AG10803 (cell line): ENCODE measurements around the gene AP3S2.

ENCODE experiments used
- DNase-seq: peaks from one replicate; pipeline ENCODE4 v3.0.0; 2010; ENCODE audit warnings: low read depth
- H3K4me3 ChIP-seq: 2 replicates; pipeline ENCODE4 v1.5.1; 2011; ENCODE audit warnings: mild to moderate bottlenecking, low read length, control low read depth
- CTCF ChIP-seq: conservative IDR thresholded peaks from 2 replicates; pipeline ENCODE4 v1.5.1; 2011; ENCODE audit warnings: mild to moderate bottlenecking, low read length, control low read depth, inconsistent platforms

AP3S2 gene

GRCh38 chr15:89812847-89813320 is 80.9 kb downstream of the AP3S2 start:
- TF ChIP-seq CTCF = no peak
- H3K4me3 ChIP-seq = peak overlapping the region; percentile 84
- DNase-seq = no peak

- TF ChIP-seq CTCF = no peak
- peak overlapping the region; percentile 84 for H3K4me3 ChIP-seq
- DNase-seq = peak; percentile 73
Observed at GRCh38 chr15:89812011-89812846, 81.6 kb downstream of the AP3S2 start.

- no peak for TF ChIP-seq CTCF
- DNase-seq = no peak
- H3K4me3 ChIP-seq = no peak overlapping the region
Observed at GRCh38 chr15:89810837-89811236, 83.0 kb downstream of the AP3S2 start.

- DNase-seq = no peak
- TF ChIP-seq CTCF = no peak
Observed at GRCh38 chr15:89809787-89810148, 84.0 kb downstream of the AP3S2 start.

GRCh38 chr15:89809093-89809786 is 84.6 kb downstream of the AP3S2 start:
- H3K4me3 ChIP-seq = no peak overlapping the region
- DNase-seq = no peak
- no peak for TF ChIP-seq CTCF

More at GRCh38 chr15:89809787-89810148, 84.0 kb downstream of the AP3S2 start:
- H3K4me3 ChIP-seq = no peak overlapping the region

GRCh38 chr15:89808160-89808870 is 85.5 kb downstream of the AP3S2 start:
- TF ChIP-seq CTCF = no peak

More at GRCh38 chr15:89808160-89808870, 85.5 kb downstream of the AP3S2 start:
- no peak for DNase-seq
- H3K4me3 ChIP-seq = no peak overlapping the region
